Measurements from ENCODE around the gene ATP11C. TPM values are rescaled to one million over a fixed set of nuclear protein-coding genes. Genes with fewer than 3 reads are reported as not detected.

Gene ATP11C
- total RNA-seq, 4 donors from 2014 or later, result 3.6 to 8.6 (median 7.0) TPM

DNA sequence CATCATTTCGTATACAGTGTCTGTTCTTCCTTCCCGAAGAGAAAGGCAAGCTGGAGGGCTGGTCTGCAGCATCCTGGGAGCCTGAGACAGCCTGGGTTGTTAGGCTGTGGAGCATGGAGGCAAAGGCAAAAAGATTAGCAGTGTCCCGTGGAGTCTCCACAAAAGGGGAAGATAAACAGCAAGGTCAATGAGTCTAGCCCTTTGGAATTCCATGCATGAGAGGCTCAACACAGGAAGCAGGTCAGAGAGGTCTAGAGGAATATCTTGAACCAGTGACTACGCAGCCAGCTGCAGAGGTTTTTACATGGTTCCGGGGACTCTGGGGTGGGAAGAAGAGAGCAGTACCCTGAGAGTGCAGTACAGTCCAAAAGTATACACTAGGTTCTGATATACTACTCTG is 212.7 kb downstream of the ATP11C start:
- ATAC-seq (no peak), DNase-seq (no peak)
- H3K27me3 ChIP-seq, result no peaks in the 10 kb centered on the region
- no peak overlapping the region for H3K4me3 ChIP-seq
- no peaks in the 10 kb centered on the region for H3K9me3 ChIP-seq
- in situ Hi-C loops (cut with MboI; ENCODE audit: low sequenced_read_pairs in 4 of 4) (no loop called here), intact Hi-C loops (cut with DNase I; ENCODE audit: low total_unique reads) (no loop called here)
- H3K4me1 ChIP-seq, result no peaks in the 10 kb centered on the region
- no peak overlapping the region for H3K27ac ChIP-seq
- no peak for TF ChIP-seq POLR2A (IDR thresholded peaks at IDR 0.05)
- TF ChIP-seq, protein P1, sequence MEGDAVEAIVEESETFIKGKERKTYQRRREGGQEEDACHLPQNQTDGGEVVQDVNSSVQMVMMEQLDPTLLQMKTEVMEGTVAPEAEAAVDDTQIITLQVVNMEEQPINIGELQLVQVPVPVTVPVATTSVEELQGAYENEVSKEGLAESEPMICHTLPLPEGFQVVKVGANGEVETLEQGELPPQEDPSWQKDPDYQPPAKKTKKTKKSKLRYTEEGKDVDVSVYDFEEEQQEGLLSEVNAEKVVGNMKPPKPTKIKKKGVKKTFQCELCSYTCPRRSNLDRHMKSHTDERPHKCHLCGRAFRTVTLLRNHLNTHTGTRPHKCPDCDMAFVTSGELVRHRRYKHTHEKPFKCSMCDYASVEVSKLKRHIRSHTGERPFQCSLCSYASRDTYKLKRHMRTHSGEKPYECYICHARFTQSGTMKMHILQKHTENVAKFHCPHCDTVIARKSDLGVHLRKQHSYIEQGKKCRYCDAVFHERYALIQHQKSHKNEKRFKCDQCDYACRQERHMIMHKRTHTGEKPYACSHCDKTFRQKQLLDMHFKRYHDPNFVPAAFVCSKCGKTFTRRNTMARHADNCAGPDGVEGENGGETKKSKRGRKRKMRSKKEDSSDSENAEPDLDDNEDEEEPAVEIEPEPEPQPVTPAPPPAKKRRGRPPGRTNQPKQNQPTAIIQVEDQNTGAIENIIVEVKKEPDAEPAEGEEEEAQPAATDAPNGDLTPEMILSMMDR (IDR thresholded peaks at IDR 0.05 in 4 of 5, conservative IDR thresholded peaks at IDR 0.05 in 1 of 5), result no peak
- no peaks in the 10 kb centered on the region for H3K36me3 ChIP-seq

DNA sequence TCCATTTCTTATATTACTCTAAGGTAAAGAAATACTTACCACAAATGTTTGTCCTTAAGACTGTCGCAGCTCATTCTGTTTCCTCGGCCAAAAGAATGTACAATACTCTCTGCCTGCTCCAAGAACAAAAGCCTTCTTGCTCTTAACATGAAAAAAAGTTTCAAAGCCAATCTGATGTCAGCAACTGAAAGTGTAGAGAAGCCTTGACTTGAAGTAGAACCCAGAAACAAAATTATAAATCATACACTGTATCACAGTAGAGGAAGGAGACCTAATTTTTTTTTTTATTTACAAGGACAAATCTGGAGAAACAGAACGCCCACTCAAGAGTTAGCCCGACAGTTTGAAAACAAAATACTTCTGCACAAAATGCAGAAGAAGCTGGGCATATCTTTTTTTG is 224.8 kb downstream of the ATP11C start, which contains the start of gene MCF2:
MCF2 (minus strand) TSS at position 101 of the 400 bp plus-strand sequence. CDS start 56,423 bp downstream, outside the sequence.
- intact Hi-C loops (cut with DNase I; ENCODE audit: low total_unique reads) (no loop called here), in situ Hi-C loops (cut with MboI; ENCODE audit: low sequenced_read_pairs in 4 of 4) (no loop called here)
- no peak within 1 kb of the TSS for H3K27ac ChIP-seq
- DNase-seq (no peak), ATAC-seq (no peak)
- TF ChIP-seq, protein P1 (IDR thresholded peaks at IDR 0.05 in 4 of 5, conservative IDR thresholded peaks at IDR 0.05 in 1 of 5), result no peak
- TF ChIP-seq POLR2A (IDR thresholded peaks at IDR 0.05), result no peak
- H3K36me3 ChIP-seq, result no peaks in the 10 kb centered on the region
- H3K9me3 ChIP-seq, result no peaks in the 10 kb centered on the region
- H3K4me3 ChIP-seq, result no peak within 1 kb of the TSS
- H3K4me1 ChIP-seq, result no peaks in the 10 kb centered on the region
- H3K27me3 ChIP-seq, result no peaks in the 10 kb centered on the region

- Histone ChIP-seq H3K4me1 (no peaks in the 10 kb centered on the region), H3K9me3 (no peaks in the 10 kb centered on the region), H3K36me3 (no peaks in the 10 kb centered on the region), H3K4me3 (no peak overlapping the region), H3K27me3 (peaks cover 0 to 4% (median 0%) of the 10 kb centered on the region in 3 donors), H3K27ac (no peak overlapping the region)
- in situ Hi-C loops (cut with MboI; ENCODE audit: low sequenced_read_pairs in 4 of 4) (no loop called here), intact Hi-C loops (cut with DNase I; ENCODE audit: low total_unique reads) (no loop called here)
- ATAC-seq (no peak), DNase-seq (no peak)
- TF ChIP-seq, protein P1 (IDR thresholded peaks at IDR 0.05 in 4 of 5, conservative IDR thresholded peaks at IDR 0.05 in 1 of 5), result no peak
- TF ChIP-seq POLR2A (IDR thresholded peaks at IDR 0.05), result no peak
These were observed 230.2 kb downstream of the ATP11C start for GRCh38 chrX:139702658-139703057.

DNA sequence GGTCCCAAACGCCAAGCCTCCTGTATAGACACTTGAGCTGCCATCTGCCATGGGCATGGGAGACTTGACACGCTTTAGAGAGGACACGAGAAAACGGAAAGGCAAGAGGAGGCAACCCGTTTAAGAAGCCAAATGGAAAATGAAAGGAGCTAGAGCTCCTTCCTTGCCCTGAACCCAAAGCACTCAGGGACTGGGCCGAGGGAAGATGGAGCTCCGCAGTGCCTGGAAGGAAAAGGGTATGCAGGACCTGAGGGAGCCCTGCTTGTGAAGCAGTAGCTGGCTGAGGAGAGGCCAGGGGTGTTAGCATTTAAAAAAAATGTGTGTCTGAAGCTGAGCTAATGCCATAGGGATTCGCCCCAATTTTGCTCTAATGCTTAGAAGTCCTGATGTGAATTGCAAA is 239.9 kb downstream of the ATP11C start:
- ATAC-seq (no peak), DNase-seq (no peak)
- in situ Hi-C loops (cut with MboI; ENCODE audit: low sequenced_read_pairs in 4 of 4), result no loop called here
- Histone ChIP-seq H3K9me3 (no peaks in the 10 kb centered on the region), H3K27ac (no peak overlapping the region), H3K36me3 (no peaks in the 10 kb centered on the region), H3K4me3 (peak overlapping the region in 2 of 4 donors; percentile 39), H3K27me3 (no peaks in the 10 kb centered on the region), H3K4me1 (no peaks in the 10 kb centered on the region)
- TF ChIP-seq POLR2A (IDR thresholded peaks at IDR 0.05), result no peak
- TF ChIP-seq, protein P1 (IDR thresholded peaks at IDR 0.05 in 4 of 5, conservative IDR thresholded peaks at IDR 0.05 in 1 of 5), result no peak
- intact Hi-C loops (cut with DNase I; ENCODE audit: low total_unique reads), result no loop called here

DNA sequence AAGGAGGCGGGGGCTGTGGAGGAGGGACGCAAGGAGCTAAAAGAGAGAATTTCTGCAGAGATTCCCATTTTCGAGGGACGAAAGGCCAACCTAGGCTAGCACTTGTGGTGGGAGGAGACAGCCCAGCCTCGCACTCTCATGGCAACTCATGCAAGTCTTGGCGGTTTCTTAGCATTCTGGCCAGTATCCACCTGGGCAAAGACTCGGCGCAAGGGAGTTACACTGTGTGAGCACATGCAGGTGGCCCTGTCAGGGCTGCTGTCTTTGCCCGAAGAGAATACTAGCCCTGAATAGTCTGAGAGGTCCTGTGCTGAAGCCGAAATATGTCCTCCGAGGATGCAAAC is 240.4 kb downstream of the ATP11C start:
- intact Hi-C loops (cut with DNase I; ENCODE audit: low total_unique reads), result no loop called here
- ATAC-seq (no peak), DNase-seq (no peak)
- Histone ChIP-seq H3K4me1 (no peaks in the 10 kb centered on the region), H3K27ac (no peak overlapping the region), H3K36me3 (no peaks in the 10 kb centered on the region), H3K4me3 (peak overlapping the region; percentile 33 to 43 (median 39)), H3K27me3 (no peaks in the 10 kb centered on the region), H3K9me3 (no peaks in the 10 kb centered on the region)
- TF ChIP-seq POLR2A (IDR thresholded peaks at IDR 0.05), result no peak
- TF ChIP-seq, protein P1 (IDR thresholded peaks at IDR 0.05 in 4 of 5, conservative IDR thresholded peaks at IDR 0.05 in 1 of 5), result no peak
- in situ Hi-C loops (cut with MboI; ENCODE audit: low sequenced_read_pairs in 4 of 4), result no loop called here
